ENCODE measurements around the gene RHEX. TPM values are rescaled to one million over a fixed set of nuclear protein-coding genes. Genes with fewer than 3 reads are reported as not detected.
A peak's percentile ranks its signal among the peaks of the same experiment; 100 is the strongest.

The RHEX gene
- total RNA-seq, 4 donors from 2014 or later: 1.1 to 28.1 (median 3.5) TPM

DNA sequence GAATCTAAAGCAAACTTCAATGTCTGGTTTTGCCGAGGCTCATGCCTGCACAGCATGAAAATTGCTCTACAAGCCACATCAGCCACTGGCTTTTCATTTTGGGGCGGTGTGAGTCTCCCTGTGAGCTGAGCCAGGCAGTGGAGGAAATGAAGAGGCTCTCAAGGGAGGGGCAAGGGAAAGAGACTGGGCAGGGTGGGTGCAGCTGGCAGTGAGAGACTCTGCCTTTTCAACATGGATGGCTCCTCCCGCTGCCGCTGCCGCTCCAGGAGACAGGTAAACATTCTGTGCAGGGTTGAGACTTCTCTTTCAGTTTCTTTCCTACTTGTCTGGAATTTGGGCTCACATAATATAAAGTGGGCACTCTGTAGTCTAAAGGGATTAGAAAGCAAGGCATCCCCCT is 17.9 kb upstream of the RHEX start:
- H3K4me3 ChIP-seq: peak overlapping the region in 2 of 4 donors; percentile 32 to 41
- H3K27ac ChIP-seq: peak overlapping the region in 2 of 4 donors; percentile 46 to 75
- no peaks in the 10 kb centered on the region for H3K36me3 ChIP-seq
- no peaks in the 10 kb centered on the region for H3K27me3 ChIP-seq
- H3K4me1 ChIP-seq: peaks cover 0 to 14% (median 4%) of the 10 kb centered on the region in 4 donors
- TF ChIP-seq, protein P1, sequence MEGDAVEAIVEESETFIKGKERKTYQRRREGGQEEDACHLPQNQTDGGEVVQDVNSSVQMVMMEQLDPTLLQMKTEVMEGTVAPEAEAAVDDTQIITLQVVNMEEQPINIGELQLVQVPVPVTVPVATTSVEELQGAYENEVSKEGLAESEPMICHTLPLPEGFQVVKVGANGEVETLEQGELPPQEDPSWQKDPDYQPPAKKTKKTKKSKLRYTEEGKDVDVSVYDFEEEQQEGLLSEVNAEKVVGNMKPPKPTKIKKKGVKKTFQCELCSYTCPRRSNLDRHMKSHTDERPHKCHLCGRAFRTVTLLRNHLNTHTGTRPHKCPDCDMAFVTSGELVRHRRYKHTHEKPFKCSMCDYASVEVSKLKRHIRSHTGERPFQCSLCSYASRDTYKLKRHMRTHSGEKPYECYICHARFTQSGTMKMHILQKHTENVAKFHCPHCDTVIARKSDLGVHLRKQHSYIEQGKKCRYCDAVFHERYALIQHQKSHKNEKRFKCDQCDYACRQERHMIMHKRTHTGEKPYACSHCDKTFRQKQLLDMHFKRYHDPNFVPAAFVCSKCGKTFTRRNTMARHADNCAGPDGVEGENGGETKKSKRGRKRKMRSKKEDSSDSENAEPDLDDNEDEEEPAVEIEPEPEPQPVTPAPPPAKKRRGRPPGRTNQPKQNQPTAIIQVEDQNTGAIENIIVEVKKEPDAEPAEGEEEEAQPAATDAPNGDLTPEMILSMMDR (IDR thresholded peaks at IDR 0.05): no peak
- TF ChIP-seq POLR2A (IDR thresholded peaks at IDR 0.05): no peak
- peak; percentile 54 to 75 (median 71) for DNase-seq
- H3K9me3 ChIP-seq: no peaks in the 10 kb centered on the region

DNA sequence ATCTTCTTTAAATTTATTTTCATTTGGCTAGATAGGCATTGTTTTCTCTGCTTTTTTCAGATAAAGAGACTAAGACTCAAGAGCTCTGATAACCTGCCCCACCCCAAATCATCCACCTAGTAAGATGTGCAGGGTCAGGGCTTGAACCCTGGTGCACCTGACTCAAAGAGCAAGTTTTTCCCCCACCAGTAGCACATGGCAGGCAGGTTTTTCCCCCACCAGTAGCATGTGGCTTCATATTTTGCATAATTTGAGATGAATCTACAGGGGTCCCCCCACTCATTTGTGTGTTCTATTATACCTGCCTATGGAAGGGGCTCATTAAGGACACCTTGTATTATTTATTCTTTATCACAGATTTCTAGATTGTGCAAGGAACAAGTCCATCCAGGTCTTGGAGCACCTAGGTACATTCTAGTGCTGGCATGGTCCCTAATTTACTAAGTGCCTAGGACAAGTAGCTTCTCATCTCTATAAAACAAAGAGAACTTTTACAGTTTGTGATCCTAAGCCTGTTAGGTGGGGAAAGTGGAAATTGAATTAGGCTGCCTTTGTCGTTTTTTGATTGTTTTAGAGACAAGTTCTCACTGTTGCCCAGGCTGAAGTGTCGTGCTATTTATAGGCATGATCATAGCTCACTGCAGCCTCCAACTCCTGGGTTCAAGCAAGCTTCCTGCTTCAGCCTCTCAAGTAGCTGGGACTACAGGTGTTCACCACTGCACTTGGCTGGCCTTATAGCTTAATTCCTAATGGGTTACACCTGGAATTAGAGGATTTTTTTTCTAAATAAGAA is 16.1 kb upstream of the RHEX start:
- Histone ChIP-seq H3K9me3 (no peaks in the 10 kb centered on the region), H3K27ac (peak overlapping the region in 2 of 4 donors; percentile 45 to 75), H3K4me3 (peak overlapping the region in 1 of 4 donors; percentile 12), H3K27me3 (no peaks in the 10 kb centered on the region), H3K4me1 (peaks cover 0 to 14% (median 5%) of the 10 kb centered on the region in 4 donors), H3K36me3 (no peaks in the 10 kb centered on the region)
- DNase-seq: no peak
- no peak for TF ChIP-seq POLR2A (IDR thresholded peaks at IDR 0.05)
- TF ChIP-seq, protein P1 (IDR thresholded peaks at IDR 0.05): no peak

DNA sequence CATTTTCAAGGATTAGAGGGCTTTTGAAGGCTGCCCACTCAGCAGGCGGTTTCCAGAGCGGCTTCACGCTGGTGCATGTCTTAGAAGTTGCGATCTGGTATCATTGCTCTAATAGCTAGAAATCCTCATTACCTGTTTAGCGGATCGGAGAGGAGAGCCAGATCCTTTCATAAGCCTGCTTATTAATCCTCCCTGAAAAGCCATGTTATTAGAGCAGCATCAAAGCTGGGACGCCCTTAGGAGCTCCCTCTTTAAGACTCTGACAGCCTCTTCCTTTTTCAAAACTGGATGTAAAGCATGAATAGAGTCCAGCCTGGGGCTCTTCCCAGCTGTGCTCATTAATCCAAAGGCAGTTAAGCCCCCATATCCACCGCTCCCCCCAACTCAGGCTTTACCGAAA is 15.4 kb upstream of the RHEX start:
- Histone ChIP-seq H3K4me1 (peaks cover 0 to 11% (median 4%) of the 10 kb centered on the region in 4 donors), H3K4me3 (peak overlapping the region in 1 of 4 donors; percentile 12), H3K27me3 (no peaks in the 10 kb centered on the region), H3K27ac (peak overlapping the region in 2 of 4 donors; percentile 45 to 75), H3K36me3 (no peaks in the 10 kb centered on the region), H3K9me3 (no peaks in the 10 kb centered on the region)
- no peak for DNase-seq
- TF ChIP-seq, protein P1 (IDR thresholded peaks at IDR 0.05): no peak

DNA sequence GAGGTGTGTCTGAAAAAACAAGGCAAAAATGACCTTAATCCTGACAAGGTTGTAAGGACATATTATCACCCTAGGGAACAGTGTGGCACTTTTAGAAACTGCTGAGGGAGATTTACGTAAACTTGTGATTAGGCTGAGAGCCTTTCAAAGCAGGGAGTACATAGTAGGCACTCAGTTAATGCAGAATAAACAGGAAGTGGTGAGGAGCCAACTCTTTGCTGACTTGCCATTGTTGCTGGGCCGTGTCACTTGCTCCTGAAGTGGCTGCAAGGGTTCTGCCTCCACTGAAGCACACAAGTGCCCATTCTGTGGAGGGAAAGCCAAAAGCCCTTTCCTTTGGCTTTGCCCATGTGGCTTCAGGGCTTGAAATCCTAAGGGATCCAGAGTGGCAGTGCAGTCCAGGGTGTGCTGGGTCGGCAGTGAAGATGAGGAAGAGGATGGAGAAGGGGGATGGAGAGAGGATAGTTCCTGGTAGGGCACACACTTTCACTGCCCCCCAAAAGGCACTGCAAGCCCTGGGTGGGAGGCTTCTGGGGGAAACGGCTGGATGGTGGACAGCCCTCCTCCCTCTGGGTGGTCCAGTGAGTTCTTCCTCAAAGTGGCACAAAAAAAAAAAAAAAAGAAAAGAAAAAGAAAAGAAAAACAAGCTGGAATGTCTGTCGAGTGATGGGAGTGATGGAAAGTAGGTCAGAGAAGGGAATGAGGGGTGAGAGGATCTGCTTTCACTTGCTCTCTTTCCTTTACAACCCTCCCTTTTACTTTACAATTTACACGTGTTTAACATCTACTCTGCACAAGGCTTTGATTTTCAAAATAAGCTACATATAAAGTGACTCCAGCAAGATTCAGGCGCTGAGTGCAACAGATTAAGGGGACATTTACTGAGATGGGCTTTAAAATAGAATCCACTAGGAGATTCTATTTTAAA is 13.7 kb upstream of the RHEX start:
- H3K4me1 ChIP-seq: peaks cover 0 to 14% (median 3%) of the 10 kb centered on the region in 4 donors
- no peak overlapping the region for H3K4me3 ChIP-seq
- DNase-seq: no peak
- H3K9me3 ChIP-seq: no peaks in the 10 kb centered on the region
- no peaks in the 10 kb centered on the region for H3K36me3 ChIP-seq
- H3K27ac ChIP-seq: peak overlapping the region in 2 of 4 donors; percentile 45 to 75
- TF ChIP-seq, protein P1 (IDR thresholded peaks at IDR 0.05): no peak
- TF ChIP-seq POLR2A (IDR thresholded peaks at IDR 0.05): no peak
- no peaks in the 10 kb centered on the region for H3K27me3 ChIP-seq

DNA sequence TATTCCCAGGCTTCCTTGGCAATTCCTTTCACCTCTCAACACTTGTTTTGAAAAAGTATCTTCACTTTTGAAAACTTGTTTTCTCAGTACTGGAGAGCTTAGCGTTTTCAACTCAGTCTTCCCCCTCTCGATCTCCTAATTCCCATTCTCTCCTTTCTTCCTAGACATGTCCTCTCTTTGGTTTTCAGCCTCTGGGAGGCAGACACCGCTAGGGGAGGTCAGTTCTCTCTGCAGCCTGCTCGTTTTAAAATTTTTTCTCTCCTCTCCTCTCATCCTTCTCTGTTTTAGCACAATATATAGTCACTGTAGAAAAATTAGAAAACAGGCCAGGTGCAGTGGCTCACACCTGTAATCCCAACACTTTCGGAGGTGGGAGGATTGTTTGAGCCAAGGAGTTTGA is 12.6 kb upstream of the RHEX start:
- no peaks in the 10 kb centered on the region for H3K36me3 ChIP-seq
- no peaks in the 10 kb centered on the region for H3K27me3 ChIP-seq
- peaks cover 0 to 14% (median 2%) of the 10 kb centered on the region in 4 donors for H3K4me1 ChIP-seq
- TF ChIP-seq, protein P1 (IDR thresholded peaks at IDR 0.05): no peak
- TF ChIP-seq POLR2A (IDR thresholded peaks at IDR 0.05): no peak
- DNase-seq: no peak
- no peaks in the 10 kb centered on the region for H3K9me3 ChIP-seq
- peak overlapping the region in 2 of 4 donors; percentile 11 to 75 for H3K27ac ChIP-seq
- no peak overlapping the region for H3K4me3 ChIP-seq
